Tibial nerve (tissue), 3 donors: ENCODE measurements around the gene PCYOX1L.

Experiments
- POLR2A ChIP-seq, 2 donors: fragments of 450-650 bp; IDR thresholded peaks; one replicate each; pipeline ENCODE4 v1.6.1; 2017; ENCODE audit warnings: antibody characterized with exemption in 2 of 2, mild to moderate bottlenecking in 2 of 2, moderate library complexity in 2 of 2
- TF ChIP-seq, protein P1 (sequence below), 5 experiments: fragments of 200-600 bp in 3 of 5; fragments of 450-650 bp in 2 of 5; sonication (generic) in 3 of 5; IDR thresholded peaks; one replicate each; pipeline ENCODE4 v1.5.1; 2016 to 2019; ENCODE audit warnings: antibody characterized with exemption in 5 of 5, mild to moderate bottlenecking in 3 of 5, moderate library complexity in 2 of 5

DNA sequence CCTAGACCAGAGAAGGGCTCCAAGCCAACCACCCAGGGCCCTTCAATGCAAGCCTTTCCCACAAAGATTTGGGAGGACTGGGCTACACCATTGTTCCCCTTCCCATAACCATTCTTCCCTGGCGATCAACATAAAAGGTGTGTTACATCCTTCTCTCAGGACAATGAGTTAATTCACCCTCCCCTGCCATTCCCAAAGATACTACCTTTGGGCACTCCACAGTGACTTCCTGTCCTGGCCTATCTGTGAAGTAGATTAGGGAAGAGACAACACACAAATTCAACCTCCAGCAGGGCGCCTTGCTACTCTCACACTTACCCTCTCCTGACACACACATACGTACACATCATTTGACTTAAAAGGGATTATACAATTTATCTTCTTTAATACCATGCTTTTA is 44.4 kb downstream of the PCYOX1L start:
- TF ChIP-seq, protein P1, sequence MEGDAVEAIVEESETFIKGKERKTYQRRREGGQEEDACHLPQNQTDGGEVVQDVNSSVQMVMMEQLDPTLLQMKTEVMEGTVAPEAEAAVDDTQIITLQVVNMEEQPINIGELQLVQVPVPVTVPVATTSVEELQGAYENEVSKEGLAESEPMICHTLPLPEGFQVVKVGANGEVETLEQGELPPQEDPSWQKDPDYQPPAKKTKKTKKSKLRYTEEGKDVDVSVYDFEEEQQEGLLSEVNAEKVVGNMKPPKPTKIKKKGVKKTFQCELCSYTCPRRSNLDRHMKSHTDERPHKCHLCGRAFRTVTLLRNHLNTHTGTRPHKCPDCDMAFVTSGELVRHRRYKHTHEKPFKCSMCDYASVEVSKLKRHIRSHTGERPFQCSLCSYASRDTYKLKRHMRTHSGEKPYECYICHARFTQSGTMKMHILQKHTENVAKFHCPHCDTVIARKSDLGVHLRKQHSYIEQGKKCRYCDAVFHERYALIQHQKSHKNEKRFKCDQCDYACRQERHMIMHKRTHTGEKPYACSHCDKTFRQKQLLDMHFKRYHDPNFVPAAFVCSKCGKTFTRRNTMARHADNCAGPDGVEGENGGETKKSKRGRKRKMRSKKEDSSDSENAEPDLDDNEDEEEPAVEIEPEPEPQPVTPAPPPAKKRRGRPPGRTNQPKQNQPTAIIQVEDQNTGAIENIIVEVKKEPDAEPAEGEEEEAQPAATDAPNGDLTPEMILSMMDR (IDR thresholded peaks at IDR 0.05) = no peak
- no peak for TF ChIP-seq POLR2A (IDR thresholded peaks at IDR 0.05)
